GM12878 (cell line): ENCODE measurements around the gene SMIM32. TPM values are rescaled to one million over a fixed set of nuclear protein-coding genes. Genes with fewer than 3 reads are reported as not detected.

Source experiments
- ATAC-seq: fragments of 200-7000 bp; cut with Tn5 transposase; 3 replicates; pipeline ENCODE4 v1.9.1; 2020; ENCODE audit warnings: mild to moderate bottlenecking, moderate library complexity
- BruUV-seq: library from RNA; stranded (reverse); fragments of 400-500 nt; replicated peaks from 2 replicates; lab custom pipeline; 2021; lab: Mats Ljungman, UMichigan
- CTCF ChIA-PET: fragments of 300-600 bp; sonication (Branson Sonifier 250); formaldehyde crosslinking; extraction: SDS; loops from one replicate; lab custom pipeline; 2021; ENCODE audit warnings: inconsistent platforms; lab: Yijun Ruan, JAX
- POLR2A ChIA-PET: fragments of 350-600 bp; formaldehyde crosslinking; extraction: SDS; loops from one replicate; lab custom pipeline; 2021; ENCODE audit warnings: inconsistent platforms; lab: Charles Lee
- RAD21 ChIA-PET: fragments of 300-600 bp; sonication (Branson Sonifier 250); formaldehyde crosslinking; loops from one replicate; lab custom pipeline; 2023; ENCODE audit warnings: antibody characterized with exemption; ENCODE audit not compliant: unreplicated experiment; lab: Charles Lee
- SMC1A ChIA-PET: fragments of 300-600 bp; sonication (Branson Sonifier 250); formaldehyde crosslinking; loops from one replicate; lab custom pipeline; 2023; ENCODE audit not compliant: unreplicated experiment, uncharacterized antibody; lab: Charles Lee
- DNase-seq: peaks from one replicate; pipeline ENCODE4 v3.0.0-alpha.2; 2011; ENCODE audit warnings: low read depth, low spot score
- FAIRE-seq: peaks from 3 replicates; lab custom pipeline; 2011; peaks lifted over from hg19 to GRCh38; lab: Jason Lieb, UNC
- H2AFZ ChIP-seq: 2 replicates; pipeline ENCODE4 v1.6.0; 2011; ENCODE audit warnings: low read depth, low read length, control low read depth; ENCODE audit not compliant: control insufficient read depth
- H3K27ac ChIP-seq: 2 replicates; pipeline ENCODE4 v1.5.1; 2011; ENCODE audit warnings: control low read depth; ENCODE audit not compliant: control insufficient read depth, insufficient read depth
- H3K27me3 ChIP-seq, 2 experiments: replicated peaks in 1 of 2; 2 replicates each; pipeline versions ENCODE4 v1.6.0 to v1.6.1; 2011; ENCODE audit warnings: low read length in 1 of 2; ENCODE audit not compliant: control insufficient read depth in 2 of 2, insufficient read depth in 2 of 2
- H3K36me3 ChIP-seq, 2 experiments: 2 replicates each; pipeline ENCODE4 v1.5.1; 2011; ENCODE audit warnings: low read length in 1 of 2; ENCODE audit not compliant: control insufficient read depth in 2 of 2, insufficient read depth in 2 of 2
- H3K4me1 ChIP-seq: 2 replicates; pipeline ENCODE4 v1.6.1; 2011; ENCODE audit warnings: mild to moderate bottlenecking, low read length, moderate library complexity, mixed read lengths; ENCODE audit not compliant: control insufficient read depth, insufficient read depth
- H3K4me2 ChIP-seq: 2 replicates; pipeline ENCODE4 v1.6.0; 2011; ENCODE audit warnings: control low read depth; ENCODE audit not compliant: control insufficient read depth, insufficient read depth
- H3K4me3 ChIP-seq: fragments of 200-600 bp; sonication (generic); 2 replicates; pipeline ENCODE4 v1.5.1; 2016
- H3K79me2 ChIP-seq: 2 replicates; pipeline ENCODE4 v1.6.0; 2011; ENCODE audit warnings: low read length; ENCODE audit not compliant: control insufficient read depth, insufficient read depth
- H3K9ac ChIP-seq: 2 replicates; pipeline ENCODE4 v1.8.0; 2011; ENCODE audit warnings: low read length, control low read depth, mixed read lengths; ENCODE audit not compliant: control insufficient read depth, insufficient read depth
- H3K9me3 ChIP-seq: replicated peaks from 3 replicates; pipeline ENCODE4 v1.5.1; 2011; ENCODE audit warnings: mild to moderate bottlenecking, low read length; ENCODE audit not compliant: control insufficient read depth, insufficient read depth
- H4K20me1 ChIP-seq: 2 replicates; pipeline ENCODE4 v1.6.0; 2011; ENCODE audit not compliant: control insufficient read depth, insufficient read depth
- BMI1 ChIP-seq: fragments of 450-650 bp; IDR thresholded peaks from 2 replicates; pipeline ENCODE4 v1.6.1; 2016; ENCODE audit warnings: mild to moderate bottlenecking, moderate library complexity, borderline replicate concordance
- CTCF ChIP-seq, 3 experiments: IDR thresholded peaks in 2 of 3; conservative IDR thresholded peaks in 1 of 3; 2 replicates each; pipeline ENCODE4 v1.5.1; 2011; ENCODE audit warnings: low read depth in 3 of 3, low read length in 3 of 3, mild to moderate bottlenecking in 3 of 3, control low read depth in 2 of 3, moderate library complexity in 2 of 3, inconsistent platforms in 1 of 3, mixed read lengths in 1 of 3; ENCODE audit not compliant: control insufficient read depth in 2 of 3, insufficient read depth in 1 of 3; ENCODE audit errors: extremely low read depth in 1 of 3
- EED ChIP-seq: sonication (generic); IDR thresholded peaks from 2 replicates; pipeline ENCODE4 v1.6.1; 2016; ENCODE audit warnings: antibody characterized with exemption, low read depth
- ESRRA ChIP-seq: IDR thresholded peaks from 2 replicates; pipeline ENCODE4 v1.6.1; 2012; ENCODE audit warnings: mild to moderate bottlenecking, low read length, improper control_type of control experiment
- IRF3 ChIP-seq: fragments of 450-650 bp; IDR thresholded peaks from 2 replicates; pipeline ENCODE4 v1.6.1; 2014; ENCODE audit warnings: mild to moderate bottlenecking
- IRF4 ChIP-seq: IDR thresholded peaks from 2 replicates; pipeline ENCODE4 v1.6.1; 2011; ENCODE audit warnings: low read depth, low read length
- KDM1A ChIP-seq: fragments of 200-600 bp; sonication (generic); IDR thresholded peaks from 2 replicates; pipeline ENCODE4 v1.6.1; 2016; ENCODE audit warnings: borderline replicate concordance
- RELA ChIP-seq: fragments of 450-650 bp; IDR thresholded peaks from 2 replicates; pipeline ENCODE4 v1.8.0; 2014; ENCODE audit warnings: borderline replicate concordance; ENCODE audit not compliant: partially characterized antibody
- REST ChIP-seq: IDR thresholded peaks from 2 replicates; pipeline ENCODE4 v1.6.1; 2012; ENCODE audit warnings: mild to moderate bottlenecking, low read depth, low read length
- SIX5 ChIP-seq: IDR thresholded peaks from 2 replicates; pipeline ENCODE4 v1.6.1; 2011; ENCODE audit warnings: mild to moderate bottlenecking, low read depth, low read length, moderate library complexity; ENCODE audit not compliant: severe bottlenecking
- SKIL ChIP-seq: fragments of 450-650 bp; IDR thresholded peaks from 2 replicates; pipeline ENCODE4 v1.6.1; 2017; ENCODE audit warnings: mild to moderate bottlenecking, low read depth, inconsistent platforms; ENCODE audit not compliant: poor library complexity, severe bottlenecking
- WGBS: methylation state at CpG from one replicate; pipeline ENCODE4 v1.1.6; 2016; ENCODE audit warnings: low lambda C conversion rate; ENCODE audit not compliant: insufficient replicate concordance, insufficient coverage; ENCODE audit errors: missing lambda C conversion rate; 5-methylcytosine and 5-hydroxymethylcytosine counted together
- in situ Hi-C: fragments of 300-500 bp; cut with MboI; formaldehyde crosslinking; loops from 9 replicates; pipeline ENCODE4 v1.14.3; 2018; ENCODE audit warnings: mixed read lengths
- intact Hi-C: fragments of 100-400 bp; cut with micrococcal nuclease; formaldehyde crosslinking; loops from one replicate; pipeline ENCODE4 v1.14.2; 2022; ENCODE audit not compliant: unreplicated experiment
- polyA plus RNA-seq, 11 experiments: library from polyadenylated mRNA; depleted of rRNA in 4 of 11; unstranded in 6 of 11; stranded (reverse) in 5 of 11; fragments of >200 nt; fragmentation: Nextera tagmentation in 4 of 11; fragmentation: Illumina TruSeq in 1 of 11; extraction: Ambion mirVana in 4 of 11; extraction: Trizol in 1 of 11; gene quantifications; 1 replicate in 1 of 11; 2 replicates in 10 of 11; pipeline versions ENCODE4 v1.2.1 to v1.2.3, GENCODE V29; 2011 to 2016; ENCODE audit warnings: inconsistent platforms in 2 of 11, missing spikeins in 2 of 11, low read depth in 1 of 11
- total RNA-seq, 4 experiments: library from RNA; depleted of rRNA in 3 of 4; stranded (reverse); fragments of >200 nt in 3 of 4; fragmentation: Illumina TruSeq in 1 of 4; extraction: Trizol in 1 of 4; gene quantifications; 2 replicates each; pipeline versions ENCODE4 v1.2.1 to v1.2.3, GENCODE V29; 2013 to 2021
- TF ChIP-seq, protein P1 (sequence below): IDR thresholded peaks from 2 replicates; pipeline ENCODE4 v1.6.1; 2011; ENCODE audit warnings: low read depth, low read length, improper control_type of control experiment, borderline replicate concordance

The SMIM32 gene
- total and polyA plus RNA-seq, 10 of the 15 experiments (the other 5 are each of a cell fraction or from before 2014, with no cell fraction given), result not detected

DNA sequence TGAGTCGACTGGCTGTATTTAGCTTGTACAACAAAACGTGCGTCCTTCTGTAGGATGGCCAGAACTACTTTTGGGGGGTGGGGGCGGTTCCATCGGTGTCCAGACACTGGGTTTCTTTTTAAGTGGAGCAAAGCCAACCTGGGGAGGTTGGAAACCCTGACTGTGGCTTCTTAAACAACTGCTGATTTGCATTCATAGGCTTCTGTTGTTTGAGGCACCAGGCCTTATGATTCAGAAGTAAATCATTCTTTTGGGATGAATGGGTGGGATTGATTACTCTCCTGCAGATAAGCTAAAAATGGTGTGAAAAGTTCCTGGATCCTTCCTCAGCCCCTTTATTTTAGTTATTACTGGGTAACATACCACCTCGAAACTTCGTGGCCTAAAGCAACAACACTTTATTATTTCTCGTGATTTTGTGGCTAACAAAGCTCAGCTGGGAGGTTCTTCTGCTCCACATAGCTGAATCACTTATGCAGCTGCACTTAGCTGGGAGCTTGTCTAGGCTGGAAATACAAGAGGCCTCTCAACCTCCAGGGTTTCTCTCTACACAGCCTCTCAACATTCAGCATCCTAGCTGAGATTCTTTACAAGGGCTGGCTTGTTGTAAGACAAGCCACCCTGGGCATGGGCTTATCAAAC, 12.2 kb upstream of the SMIM32 start:
- FAIRE-seq (no peak), DNase-seq (no peak), ATAC-seq (no peak)
- intact Hi-C loops, result no loop called here
- ChIA-PET SMC1A (interaction anchor here (0.6 to 0.8 kb wide), 2 partner anchors 126 to 142 kb away, joined by 3 read pairs; no protein-coding TSS in a partner anchor), CTCF (interaction anchor here (1.0 to 1.4 kb wide), 3 partner anchors 8 to 33 kb away, joined by 3 to 6 read pairs (median 3); no protein-coding TSS in a partner anchor), POLR2A (no interaction called here), RAD21 (no interaction called here)
- H3K9ac ChIP-seq, result no peak overlapping the region
- no peak overlapping the region for H3K27ac ChIP-seq
- H3K36me3 ChIP-seq, result no peaks in the 10 kb centered on the region
- H3K27me3 ChIP-seq, result peaks cover 0 to 2% of the 10 kb centered on the region in 2 experiments; a peak in 2 of 4 replicates
- H3K4me1 ChIP-seq, result no peaks in the 10 kb centered on the region
- no TSS peak for BruUV-seq
- no peaks in the 10 kb centered on the region for H3K9me3 ChIP-seq
- no peak overlapping the region for H3K4me3 ChIP-seq
- no peak overlapping the region for H2AFZ ChIP-seq
- WGBS, result 41% methylated on average over 8 of the region's 8 CpGs
- H4K20me1 ChIP-seq, result no peaks in the 10 kb centered on the region; the same call in 1 of the 2 replicates
- in situ Hi-C loops, result no loop called here
- no peak overlapping the region for H3K4me2 ChIP-seq
- H3K79me2 ChIP-seq, result no peaks in the 10 kb centered on the region
- TF ChIP-seq IRF4 (no peak), CTCF (IDR thresholded peaks at IDR 0.05 in 2 of 3, conservative IDR thresholded peaks at IDR 0.05 in 1 of 3; ENCODE audit: control insufficient read depth in 2 of 3, extremely low read depth in 1 of 3, insufficient read depth in 1 of 3, low read depth in 3 of 3, low read length in 3 of 3) (no peak), RELA (no peak), REST (no peak), ESRRA (no peak), KDM1A (no peak), IRF3 (no peak), SKIL (no peak), SIX5 (no peak), EED (no peak), BMI1 (no peak)
- TF ChIP-seq, protein P1, sequence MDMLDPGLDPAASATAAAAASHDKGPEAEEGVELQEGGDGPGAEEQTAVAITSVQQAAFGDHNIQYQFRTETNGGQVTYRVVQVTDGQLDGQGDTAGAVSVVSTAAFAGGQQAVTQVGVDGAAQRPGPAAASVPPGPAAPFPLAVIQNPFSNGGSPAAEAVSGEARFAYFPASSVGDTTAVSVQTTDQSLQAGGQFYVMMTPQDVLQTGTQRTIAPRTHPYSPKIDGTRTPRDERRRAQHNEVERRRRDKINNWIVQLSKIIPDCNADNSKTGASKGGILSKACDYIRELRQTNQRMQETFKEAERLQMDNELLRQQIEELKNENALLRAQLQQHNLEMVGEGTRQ, result no peak
